GM12872 (cell line): ENCODE results near the gene RHBG.

Experiments
- TF ChIP-seq, protein P1 (sequence below): IDR thresholded peaks from 3 replicates; pipeline ENCODE4 v1.5.1; 2011; ENCODE audit warnings: low read depth, mild to moderate bottlenecking, low read length, moderate library complexity; ENCODE audit not compliant: insufficient read depth

Gene RHBG

GRCh38 chr1:156389311-156389710 lies 20.3 kb downstream of the RHBG start:
- TF ChIP-seq, protein P1, sequence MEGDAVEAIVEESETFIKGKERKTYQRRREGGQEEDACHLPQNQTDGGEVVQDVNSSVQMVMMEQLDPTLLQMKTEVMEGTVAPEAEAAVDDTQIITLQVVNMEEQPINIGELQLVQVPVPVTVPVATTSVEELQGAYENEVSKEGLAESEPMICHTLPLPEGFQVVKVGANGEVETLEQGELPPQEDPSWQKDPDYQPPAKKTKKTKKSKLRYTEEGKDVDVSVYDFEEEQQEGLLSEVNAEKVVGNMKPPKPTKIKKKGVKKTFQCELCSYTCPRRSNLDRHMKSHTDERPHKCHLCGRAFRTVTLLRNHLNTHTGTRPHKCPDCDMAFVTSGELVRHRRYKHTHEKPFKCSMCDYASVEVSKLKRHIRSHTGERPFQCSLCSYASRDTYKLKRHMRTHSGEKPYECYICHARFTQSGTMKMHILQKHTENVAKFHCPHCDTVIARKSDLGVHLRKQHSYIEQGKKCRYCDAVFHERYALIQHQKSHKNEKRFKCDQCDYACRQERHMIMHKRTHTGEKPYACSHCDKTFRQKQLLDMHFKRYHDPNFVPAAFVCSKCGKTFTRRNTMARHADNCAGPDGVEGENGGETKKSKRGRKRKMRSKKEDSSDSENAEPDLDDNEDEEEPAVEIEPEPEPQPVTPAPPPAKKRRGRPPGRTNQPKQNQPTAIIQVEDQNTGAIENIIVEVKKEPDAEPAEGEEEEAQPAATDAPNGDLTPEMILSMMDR, result no peak

GRCh38 chr1:156390469-156391365 lies 21.7 kb downstream of the RHBG start:
- TF ChIP-seq, protein P1, result no peak

DNA sequence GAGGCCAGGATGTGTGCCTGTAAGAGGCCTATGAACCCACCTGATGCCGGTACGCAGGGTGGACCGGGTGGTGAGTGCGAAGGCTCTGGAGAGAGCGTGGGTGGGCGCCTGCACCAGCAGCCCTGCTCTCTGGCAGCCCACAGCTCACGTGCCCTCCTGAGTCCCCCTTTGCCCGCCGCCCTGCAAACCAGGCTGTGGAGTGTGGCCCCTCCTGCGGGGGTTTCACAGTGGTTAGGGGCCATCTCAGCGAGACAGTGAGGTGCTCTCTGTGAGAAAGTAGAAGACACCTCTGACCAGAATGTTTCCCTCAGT lies 22.3 kb downstream of the RHBG start:
- TF ChIP-seq, protein P1, result no peak

DNA sequence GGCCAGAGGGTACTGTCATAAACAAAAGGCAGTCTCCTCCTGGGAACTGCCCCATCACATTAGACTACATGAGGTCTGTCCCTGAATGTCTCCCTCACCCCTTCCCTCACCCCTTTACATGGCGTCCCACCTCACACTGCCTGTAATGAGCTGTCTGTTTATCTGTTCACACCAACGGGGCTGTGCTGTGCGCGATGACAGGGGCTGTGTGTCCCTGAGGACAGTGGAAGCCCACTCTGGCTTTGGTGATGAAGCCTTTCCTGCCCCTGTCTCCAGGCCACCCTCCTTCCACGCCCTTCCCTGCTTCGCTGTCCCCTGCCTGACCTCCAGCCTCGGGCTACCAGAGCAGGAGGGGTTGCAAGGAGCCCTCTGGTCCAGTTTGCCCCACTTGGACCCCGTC lies 22.7 kb downstream of the RHBG start:
- TF ChIP-seq, protein P1, result no peak

- TF ChIP-seq, protein P1, result no peak
Observed at GRCh38 chr1:156392452-156392853, 23.4 kb downstream of the RHBG start.

- TF ChIP-seq, protein P1, result no peak
Observed at GRCh38 chr1:156393095-156393494, 24.1 kb downstream of the RHBG start.

DNA sequence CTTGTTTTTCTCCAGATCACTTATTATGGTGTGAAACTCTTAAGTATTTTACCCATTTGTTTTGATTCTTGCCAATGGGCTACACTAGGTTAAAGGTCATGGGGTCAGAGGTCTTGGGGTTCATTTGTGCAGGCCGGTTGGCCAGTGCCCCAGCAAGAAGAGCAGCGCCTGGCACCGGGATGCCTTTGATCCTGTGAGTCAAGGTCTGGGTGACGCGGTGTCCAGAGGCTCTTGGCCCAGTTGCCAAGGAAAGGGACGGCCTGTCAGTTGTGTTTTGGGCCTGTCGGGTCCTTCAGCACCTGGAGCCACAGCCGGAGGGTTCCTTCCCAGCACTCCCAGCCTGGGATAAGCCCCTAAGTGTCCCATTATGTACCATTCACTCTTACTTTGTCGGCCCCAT lies 25.1 kb downstream of the RHBG start:
- TF ChIP-seq, protein P1, result no peak
